Epithelial cell of esophagus (primary cell): ENCODE measurements around the gene SOX5.

Experiments used
- DNase-seq: peaks from one replicate; pipeline ENCODE4 v3.0.0; 2010; ENCODE audit warnings: low read depth
- H3K4me3 ChIP-seq: 2 replicates; pipeline ENCODE4 v1.5.1; 2011; ENCODE audit warnings: mild to moderate bottlenecking, low read length, control low read depth
- TF ChIP-seq, protein P1 (sequence below): IDR thresholded peaks from 2 replicates; pipeline ENCODE4 v1.5.1; 2011; ENCODE audit warnings: low read depth, mild to moderate bottlenecking, low read length, control low read depth, inconsistent platforms; ENCODE audit not compliant: insufficient read depth; ENCODE audit errors: missing control alignments

SOX5 gene

DNA sequence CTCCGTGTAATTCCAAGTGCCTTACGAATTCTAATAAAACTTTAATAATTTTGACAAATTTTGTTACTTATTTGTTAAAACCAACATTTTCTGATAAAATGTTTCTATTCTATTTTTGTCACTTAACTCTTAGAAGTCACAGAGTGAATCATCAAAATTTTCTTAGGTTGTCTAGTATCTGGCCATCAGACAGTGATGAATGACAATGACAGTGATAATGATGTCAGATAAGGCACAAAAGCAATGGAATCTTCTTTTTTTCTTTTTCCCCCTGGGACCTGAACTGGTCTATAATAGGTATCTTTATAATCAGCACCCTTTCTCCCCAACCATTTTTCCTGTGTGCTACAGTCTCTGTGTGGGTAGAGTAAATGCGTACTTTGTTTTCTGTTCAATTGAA is 407.3 kb downstream of the SOX5 start:
- no peak for DNase-seq
- H3K4me3 ChIP-seq: no peak overlapping the region
- TF ChIP-seq, protein P1, sequence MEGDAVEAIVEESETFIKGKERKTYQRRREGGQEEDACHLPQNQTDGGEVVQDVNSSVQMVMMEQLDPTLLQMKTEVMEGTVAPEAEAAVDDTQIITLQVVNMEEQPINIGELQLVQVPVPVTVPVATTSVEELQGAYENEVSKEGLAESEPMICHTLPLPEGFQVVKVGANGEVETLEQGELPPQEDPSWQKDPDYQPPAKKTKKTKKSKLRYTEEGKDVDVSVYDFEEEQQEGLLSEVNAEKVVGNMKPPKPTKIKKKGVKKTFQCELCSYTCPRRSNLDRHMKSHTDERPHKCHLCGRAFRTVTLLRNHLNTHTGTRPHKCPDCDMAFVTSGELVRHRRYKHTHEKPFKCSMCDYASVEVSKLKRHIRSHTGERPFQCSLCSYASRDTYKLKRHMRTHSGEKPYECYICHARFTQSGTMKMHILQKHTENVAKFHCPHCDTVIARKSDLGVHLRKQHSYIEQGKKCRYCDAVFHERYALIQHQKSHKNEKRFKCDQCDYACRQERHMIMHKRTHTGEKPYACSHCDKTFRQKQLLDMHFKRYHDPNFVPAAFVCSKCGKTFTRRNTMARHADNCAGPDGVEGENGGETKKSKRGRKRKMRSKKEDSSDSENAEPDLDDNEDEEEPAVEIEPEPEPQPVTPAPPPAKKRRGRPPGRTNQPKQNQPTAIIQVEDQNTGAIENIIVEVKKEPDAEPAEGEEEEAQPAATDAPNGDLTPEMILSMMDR: no peak

DNA sequence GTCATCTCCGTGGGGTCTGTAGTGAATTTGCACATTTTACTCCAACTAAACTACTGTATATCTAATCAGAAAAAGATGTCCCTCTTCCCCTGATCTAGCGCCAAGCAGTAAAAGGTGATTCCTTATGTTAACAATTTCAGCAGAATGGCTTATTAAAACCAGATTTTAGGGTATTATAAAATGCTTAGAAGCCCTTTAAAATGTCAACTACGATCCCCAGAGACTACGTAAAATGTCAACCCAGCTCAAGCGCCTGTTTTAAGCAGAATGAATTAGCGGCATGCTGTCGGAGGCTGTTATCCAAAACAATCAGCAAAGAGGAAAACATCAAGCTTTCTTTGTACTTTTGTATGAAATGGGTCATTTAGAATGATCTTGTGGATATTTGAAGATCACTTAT is 408.9 kb downstream of the SOX5 start:
- no peak for DNase-seq
- TF ChIP-seq, protein P1: no peak
- H3K4me3 ChIP-seq: no peak overlapping the region

DNA sequence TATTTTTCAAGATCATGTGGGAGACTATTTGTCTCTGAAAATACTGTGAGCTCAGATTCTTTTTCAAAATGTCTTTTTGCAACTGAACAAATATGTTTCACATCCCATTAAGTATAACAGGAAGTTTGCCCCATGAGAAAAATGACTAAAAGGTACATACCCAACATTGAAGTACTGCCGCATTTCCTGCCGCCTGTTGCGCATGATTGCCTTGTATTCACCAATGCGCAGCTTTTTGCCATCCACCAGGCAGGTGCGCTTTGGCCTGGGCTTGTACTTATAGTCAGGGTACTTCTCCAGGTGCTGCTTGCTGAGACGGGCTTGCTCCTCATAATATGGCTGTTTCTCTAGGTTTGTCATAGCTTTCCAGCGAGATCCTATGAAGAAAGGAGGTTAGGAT is 413.2 kb downstream of the SOX5 start:
- no peak for DNase-seq
- no peak overlapping the region for H3K4me3 ChIP-seq
- TF ChIP-seq, protein P1: no peak

DNA sequence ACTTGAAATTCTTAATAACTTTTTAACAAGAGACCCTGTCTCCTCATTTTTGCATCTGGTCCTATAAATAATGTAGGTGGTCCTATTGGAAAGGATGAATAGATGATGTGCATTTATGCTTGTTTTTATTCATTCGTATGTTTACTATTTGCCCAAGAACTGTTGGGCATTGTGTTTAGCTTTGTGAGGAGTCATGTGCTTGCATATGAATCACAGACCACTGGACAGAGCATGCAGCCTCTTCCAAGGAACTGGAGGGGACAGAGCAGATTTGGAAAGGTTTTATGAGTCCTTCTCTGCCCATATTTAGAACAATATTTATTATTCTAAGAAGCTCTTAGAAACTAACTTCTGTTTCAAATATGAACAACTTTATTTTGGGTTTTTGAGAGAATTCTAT is 414.0 kb downstream of the SOX5 start:
- DNase-seq: no peak
- H3K4me3 ChIP-seq: no peak overlapping the region
- TF ChIP-seq, protein P1: no peak

DNA sequence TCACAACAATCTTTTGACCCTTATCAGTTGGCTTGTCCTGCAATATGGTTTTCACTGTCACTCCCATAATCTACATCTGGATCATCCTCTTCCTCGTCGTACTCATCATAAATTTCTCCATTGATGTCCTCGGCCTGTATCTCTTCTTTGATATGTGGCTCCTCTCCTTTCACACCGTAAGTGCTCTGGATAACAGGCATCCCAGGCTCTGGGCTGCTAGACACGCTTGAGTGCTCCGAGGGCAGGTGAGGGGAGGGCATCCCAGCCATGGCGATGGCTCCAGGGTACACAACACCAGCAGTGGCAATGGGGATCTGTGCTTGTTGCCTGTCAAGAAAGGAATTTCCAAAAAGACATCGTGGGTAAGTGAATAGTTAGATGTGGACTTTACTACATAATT is 415.3 kb downstream of the SOX5 start:
- TF ChIP-seq, protein P1: no peak
- H3K4me3 ChIP-seq: no peak overlapping the region
- DNase-seq: no peak

DNA sequence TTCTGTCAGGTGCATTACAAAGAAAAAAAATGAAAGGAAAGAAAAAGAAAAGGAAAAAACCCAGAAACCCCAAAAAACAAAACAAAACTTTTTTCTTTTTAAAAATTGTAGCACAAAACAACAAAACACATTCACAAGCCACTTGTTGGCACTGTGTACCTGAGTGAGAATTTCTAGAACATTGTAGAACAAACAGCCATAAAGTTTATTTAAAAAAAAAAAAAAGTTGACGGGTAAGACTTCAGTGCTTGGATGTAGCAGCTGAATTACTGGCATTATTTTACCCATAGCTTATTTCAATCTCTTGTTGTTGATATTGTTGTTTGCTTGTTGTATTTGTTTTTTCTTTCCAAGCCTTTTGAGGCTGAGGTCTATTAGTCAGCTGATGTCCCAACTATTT is 415.8 kb downstream of the SOX5 start:
- TF ChIP-seq, protein P1: no peak
- DNase-seq: no peak
- H3K4me3 ChIP-seq: no peak overlapping the region

DNA sequence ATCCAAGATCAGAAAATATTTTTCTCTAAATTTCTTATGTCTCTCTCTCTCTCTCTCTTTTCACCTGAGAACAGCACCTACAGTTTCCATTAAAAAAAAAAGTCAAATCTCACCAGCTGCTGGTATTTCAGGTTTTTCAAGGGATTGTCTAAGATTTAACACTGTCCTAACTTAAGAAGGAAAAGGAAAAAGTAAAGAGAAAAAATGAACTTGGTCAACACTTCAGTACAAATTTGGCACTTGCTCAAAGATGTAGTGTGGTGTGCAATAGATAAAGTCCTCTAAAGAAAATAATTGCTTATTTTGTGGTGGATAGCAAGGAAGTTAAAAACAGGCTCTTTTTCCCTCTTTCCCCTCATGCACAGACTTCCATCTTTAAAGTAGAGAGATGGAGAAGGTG is 416.2 kb downstream of the SOX5 start:
- TF ChIP-seq, protein P1: no peak
- DNase-seq: peak; percentile 10
- no peak overlapping the region for H3K4me3 ChIP-seq
